Measurements from ENCODE around the gene ZNF235. TPM values are rescaled to one million over a fixed set of nuclear protein-coding genes. Genes with fewer than 3 reads are reported as not detected.

The ZNF235 gene
- total RNA-seq, 6 experiments from 2014 or later: 1.3 to 2.7 (median 1.9) TPM

- ATAC-seq (no peak), DNase-seq (no peak)
- peaks cover 9 to 52% (median 20%) of the 10 kb centered on the region in 4 donors for H3K36me3 ChIP-seq
- H3K9me3 ChIP-seq: peaks cover 0 to 41% (median 5%) of the 10 kb centered on the region in 4 donors
- no peaks in the 10 kb centered on the region for H3K4me1 ChIP-seq
- intact Hi-C loops (cut with DNase I): no loop called here
- no peak overlapping the region for H3K4me3 ChIP-seq
- H3K27ac ChIP-seq: no peak overlapping the region
- TF ChIP-seq POLR2A (IDR thresholded peaks at IDR 0.05): no peak
- TF ChIP-seq, protein P1, sequence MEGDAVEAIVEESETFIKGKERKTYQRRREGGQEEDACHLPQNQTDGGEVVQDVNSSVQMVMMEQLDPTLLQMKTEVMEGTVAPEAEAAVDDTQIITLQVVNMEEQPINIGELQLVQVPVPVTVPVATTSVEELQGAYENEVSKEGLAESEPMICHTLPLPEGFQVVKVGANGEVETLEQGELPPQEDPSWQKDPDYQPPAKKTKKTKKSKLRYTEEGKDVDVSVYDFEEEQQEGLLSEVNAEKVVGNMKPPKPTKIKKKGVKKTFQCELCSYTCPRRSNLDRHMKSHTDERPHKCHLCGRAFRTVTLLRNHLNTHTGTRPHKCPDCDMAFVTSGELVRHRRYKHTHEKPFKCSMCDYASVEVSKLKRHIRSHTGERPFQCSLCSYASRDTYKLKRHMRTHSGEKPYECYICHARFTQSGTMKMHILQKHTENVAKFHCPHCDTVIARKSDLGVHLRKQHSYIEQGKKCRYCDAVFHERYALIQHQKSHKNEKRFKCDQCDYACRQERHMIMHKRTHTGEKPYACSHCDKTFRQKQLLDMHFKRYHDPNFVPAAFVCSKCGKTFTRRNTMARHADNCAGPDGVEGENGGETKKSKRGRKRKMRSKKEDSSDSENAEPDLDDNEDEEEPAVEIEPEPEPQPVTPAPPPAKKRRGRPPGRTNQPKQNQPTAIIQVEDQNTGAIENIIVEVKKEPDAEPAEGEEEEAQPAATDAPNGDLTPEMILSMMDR (IDR thresholded peaks at IDR 0.05): no peak
- H3K27me3 ChIP-seq: no peaks in the 10 kb centered on the region
- WGBS (ENCODE audit: insufficient coverage, low coverage, low lambda C conversion rate, missing lambda C conversion rate): 100% methylated on average over 5 of the region's 8 CpGs
Measured at GRCh38 chr19:44236384-44236783, 68.4 kb downstream of the ZNF235 start.

Small RNA genes within 50 kb of the gene (small RNA-seq; reads per million reads assigned to genes)
- gene NDUFA3P1: 0 reads per million in 2 experiments

Other genes starting within 250 kb of the ZNF235 start
- under 1 TPM; 0.35 to 0.68 (median 0.56) TPM for gene ZNF284, start 232.9 kb downstream of the ZNF235 start, total RNA-seq
- 10 to 100 TPM in 2 of 6 experiments, 1 to 10 TPM in 4; 6.9 to 13.6 (median 8.0) TPM for gene ZNF224, start 210.7 kb downstream of the ZNF235 start, total RNA-seq
- 1 to 10 TPM in 5 of 6 experiments, under 1 TPM in 1; 0.74 to 2.2 (median 1.8) TPM for gene ZNF225, start 191.6 kb downstream of the ZNF235 start, total RNA-seq
- 1 to 10 TPM; 2.4 to 5.6 (median 3.5) TPM for gene ZNF234, start 163.5 kb downstream of the ZNF235 start, total RNA-seq
- gene ZNF226, start 139.9 kb downstream of the ZNF235 start, total RNA-seq: 10 to 100 TPM in 1 of 6 experiments, 1 to 10 TPM in 5; 5.2 to 10.7 (median 8.1) TPM
- 1 to 10 TPM; 4.5 to 8.5 (median 6.8) TPM for gene ZNF227, start 92.5 kb downstream of the ZNF235 start, total RNA-seq
- gene ZNF233, start 45.1 kb downstream of the ZNF235 start, total RNA-seq: not detected
- 1 to 10 TPM in 4 of 6 experiments, under 1 TPM in 2; 0.86 to 1.7 (median 1.1) TPM for gene ZNF112, start 51.7 kb upstream of the ZNF235 start, total RNA-seq
- 1 to 10 TPM in 2 of 6 experiments, under 1 TPM in 4; 0.37 to 1.6 (median 0.90) TPM for gene ZNF285, start 96.6 kb upstream of the ZNF235 start, total RNA-seq
- gene ZNF229, start 143.4 kb upstream of the ZNF235 start, total RNA-seq: 1 to 10 TPM in 3 of 6 experiments, under 1 TPM in 3; 0.50 to 2.3 (median 0.93) TPM
- gene ZNF180, start 195.5 kb upstream of the ZNF235 start, total RNA-seq: 1 to 10 TPM; 2.4 to 4.1 (median 3.3) TPM
- under 1 TPM in 3 of 6 experiments, not detected in 3; 0.14 to 0.31 (median 0.16) TPM for gene CEACAM20, start 224.7 kb upstream of the ZNF235 start, total RNA-seq